NCI-H2107 (cell line): Measurements from ENCODE around the gene CKB.
A peak's percentile ranks its signal among the peaks of the same experiment; 100 is the strongest.

Experiments
- DNase-seq: peaks from one replicate; lab custom pipeline; 2025; lab: John Stamatoyannopoulos, UW

CKB gene

DNA sequence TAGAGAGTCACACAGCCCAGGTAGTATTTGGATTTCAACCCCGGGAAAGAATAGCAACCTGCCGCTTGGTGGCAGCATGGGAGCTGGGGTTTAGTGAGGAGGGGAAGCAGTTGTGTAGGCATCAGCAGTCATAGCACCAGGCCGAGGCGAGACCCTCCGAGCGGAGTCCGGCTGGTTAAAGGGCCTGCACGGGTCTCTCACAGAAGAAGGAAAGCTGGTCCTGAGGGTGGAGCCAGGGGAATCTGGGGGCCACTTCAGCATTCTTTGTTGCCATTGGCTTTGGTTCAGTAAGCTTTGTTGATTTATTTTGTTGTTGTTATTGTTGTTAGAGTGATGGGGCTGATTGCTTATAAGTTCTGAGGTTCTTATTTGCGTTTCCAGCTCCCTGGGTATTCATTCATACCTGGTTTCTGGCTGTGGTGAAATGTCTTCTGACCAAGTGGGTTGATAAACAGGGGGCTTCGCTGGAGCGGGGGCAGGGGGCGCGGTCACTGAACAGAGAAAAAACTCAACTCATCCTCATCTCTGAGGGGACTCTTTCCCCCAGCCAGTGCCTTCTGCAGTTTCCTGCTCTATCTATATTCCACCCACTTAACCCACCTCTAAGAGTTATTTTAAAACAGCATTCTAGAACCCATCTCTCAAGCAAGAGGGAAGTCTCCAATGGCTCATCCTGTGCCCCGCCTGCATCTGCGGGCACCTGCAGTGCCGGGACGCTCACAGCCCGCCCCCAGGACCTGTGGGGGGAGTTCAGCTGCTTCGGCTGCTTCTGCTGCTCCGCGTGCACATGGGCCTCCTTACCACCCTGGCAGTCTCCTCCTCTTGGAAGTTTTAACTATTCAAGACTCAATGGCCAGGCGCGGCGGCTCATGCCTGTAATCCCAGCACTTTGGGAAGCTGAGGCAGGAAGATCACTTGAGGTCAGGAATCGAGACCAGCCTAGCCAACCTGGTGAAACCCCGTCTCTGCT lies 11.6 kb downstream of the CKB start:
- DNase-seq: no peak

- DNase-seq: no peak
Measured at GRCh38 chr14:103509864-103510723, 12.5 kb downstream of the CKB start.

GRCh38 chr14:103508521-103509329 lies 13.9 kb downstream of the CKB start:
- no peak for DNase-seq

GRCh38 chr14:103507751-103508150 lies 14.9 kb downstream of the CKB start:
- no peak for DNase-seq

GRCh38 chr14:103504991-103505565 lies 17.6 kb downstream of the CKB start:
- DNase-seq: no peak

GRCh38 chr14:103503296-103503695 lies 19.3 kb downstream of the CKB start:
- DNase-seq: no peak

- DNase-seq: no peak
Measured at GRCh38 chr14:103502877-103503276, 19.8 kb downstream of the CKB start.

DNA sequence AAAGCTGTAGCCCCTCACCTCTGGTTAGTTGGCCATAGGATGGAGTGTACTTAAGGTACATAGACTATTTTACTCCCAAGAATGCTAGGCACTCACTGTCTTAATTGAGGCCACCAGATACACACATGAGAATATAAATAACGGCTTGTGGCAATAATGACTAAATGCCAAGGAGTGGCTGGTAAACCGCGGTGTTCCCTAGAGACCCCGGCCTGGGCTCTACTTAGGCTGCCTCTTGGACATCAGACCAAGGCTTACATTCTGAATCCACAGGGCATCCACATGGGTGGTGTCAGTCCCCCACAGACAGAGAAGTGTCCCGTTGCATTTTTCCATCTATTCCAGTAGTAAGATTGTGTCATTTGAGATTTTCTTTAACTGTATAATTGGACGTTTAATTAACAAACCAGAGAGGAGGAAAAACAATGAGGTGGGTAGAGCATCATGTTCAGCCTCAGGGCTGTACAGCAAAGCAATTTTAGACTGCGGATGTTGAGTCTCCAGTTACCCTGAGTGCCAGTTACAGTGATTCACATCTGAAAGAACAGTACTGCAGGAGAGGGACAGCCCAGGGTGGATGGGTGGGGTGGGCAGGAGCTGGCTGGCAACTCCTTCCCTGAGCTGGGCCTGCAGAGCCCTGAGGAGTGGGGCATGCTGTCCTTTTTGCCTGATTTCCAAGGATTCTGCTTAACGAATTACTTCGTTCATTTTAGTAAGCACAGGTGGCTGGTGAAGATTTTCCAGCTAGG lies 20.5 kb downstream of the CKB start:
- DNase-seq: no peak

GRCh38 chr14:103501041-103501870 lies 21.4 kb downstream of the CKB start:
- DNase-seq: no peak

GRCh38 chr14:103500148-103500990 lies 22.3 kb downstream of the CKB start:
- DNase-seq: peak; percentile 78

DNA sequence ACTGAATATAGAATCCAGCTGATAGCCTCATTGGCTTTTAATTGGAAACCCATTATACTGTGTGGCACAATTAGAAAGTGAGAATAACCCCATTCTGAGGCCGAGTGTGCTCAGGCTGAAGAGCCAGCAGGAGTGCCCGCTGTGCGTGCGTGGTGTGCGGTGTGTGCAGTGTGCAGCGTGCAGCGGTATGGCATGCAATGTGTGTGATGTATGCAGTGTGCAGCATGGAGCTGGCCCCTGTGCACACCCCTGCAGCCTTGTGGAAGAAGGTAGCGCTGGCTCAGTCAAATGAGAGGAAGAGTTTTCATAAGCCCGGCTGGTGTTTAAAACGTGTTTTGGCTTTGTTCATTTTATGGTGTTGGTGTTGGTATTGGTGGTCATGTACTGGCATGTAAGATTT lies 22.9 kb downstream of the CKB start:
- no peak for DNase-seq

GRCh38 chr14:103496776-103497175 lies 25.9 kb downstream of the CKB start:
- no peak for DNase-seq

DNA sequence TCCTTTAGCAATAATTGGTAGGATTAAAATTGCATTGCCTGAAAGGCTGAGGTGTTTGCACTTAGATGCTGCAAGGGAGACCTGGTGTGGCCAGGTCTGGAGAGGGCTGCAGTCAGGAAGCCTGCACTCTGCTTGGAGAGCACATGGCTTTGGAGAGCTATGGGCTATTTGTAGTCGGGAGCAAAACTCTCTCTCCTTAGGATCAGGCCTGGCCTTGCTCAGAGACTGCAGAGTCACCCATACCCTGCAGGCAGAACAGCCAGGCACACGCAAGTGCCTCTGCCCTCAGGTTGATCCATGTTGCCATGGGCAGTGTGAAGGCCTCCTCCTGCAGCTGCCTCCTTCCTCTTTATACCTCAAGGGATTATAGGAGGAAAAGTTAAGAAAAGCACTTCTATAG lies 26.8 kb downstream of the CKB start:
- DNase-seq: no peak

- DNase-seq: no peak
Measured at GRCh38 chr14:103492156-103492925, 30.3 kb downstream of the CKB start.

DNA sequence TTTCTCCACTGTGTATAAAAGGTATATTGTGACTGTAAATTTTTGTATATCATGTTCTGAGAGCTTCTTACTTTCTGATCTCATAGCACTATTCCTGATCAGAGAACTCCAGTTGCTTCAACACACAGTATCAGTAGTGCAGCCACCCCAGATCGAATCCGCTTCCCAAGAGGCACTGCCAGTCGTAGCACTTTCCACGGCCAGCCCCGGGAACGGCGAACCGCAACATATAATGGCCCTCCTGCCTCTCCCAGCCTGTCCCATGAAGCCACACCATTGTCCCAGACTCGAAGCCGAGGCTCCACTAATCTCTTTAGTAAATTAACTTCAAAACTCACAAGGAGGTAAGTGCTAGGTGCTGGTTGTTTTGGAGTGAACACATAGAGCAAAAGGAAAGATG lies 30.9 kb downstream of the CKB start:
- DNase-seq: no peak

DNA sequence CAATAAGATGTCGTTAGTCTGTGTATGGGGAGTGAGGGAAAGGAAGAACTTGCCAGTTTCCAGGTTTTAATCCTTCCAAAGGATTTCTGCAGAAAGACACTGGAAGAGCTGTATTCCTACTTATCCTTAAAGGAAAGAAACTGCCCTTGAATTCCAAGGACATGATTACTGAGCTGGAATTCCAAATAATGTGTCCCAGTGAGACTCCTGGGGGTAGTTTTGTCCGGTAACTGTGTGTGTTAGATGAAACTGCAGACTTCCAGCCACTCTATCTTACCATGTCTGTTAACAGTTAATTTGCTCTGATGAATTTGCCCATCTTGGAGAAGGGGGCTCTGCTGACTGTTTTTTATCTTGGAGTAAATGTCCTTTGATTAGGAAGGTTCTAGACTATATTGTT lies 33.0 kb downstream of the CKB start:
- DNase-seq: no peak

- DNase-seq: no peak
Measured at GRCh38 chr14:103488960-103489359, 33.7 kb downstream of the CKB start.

DNA sequence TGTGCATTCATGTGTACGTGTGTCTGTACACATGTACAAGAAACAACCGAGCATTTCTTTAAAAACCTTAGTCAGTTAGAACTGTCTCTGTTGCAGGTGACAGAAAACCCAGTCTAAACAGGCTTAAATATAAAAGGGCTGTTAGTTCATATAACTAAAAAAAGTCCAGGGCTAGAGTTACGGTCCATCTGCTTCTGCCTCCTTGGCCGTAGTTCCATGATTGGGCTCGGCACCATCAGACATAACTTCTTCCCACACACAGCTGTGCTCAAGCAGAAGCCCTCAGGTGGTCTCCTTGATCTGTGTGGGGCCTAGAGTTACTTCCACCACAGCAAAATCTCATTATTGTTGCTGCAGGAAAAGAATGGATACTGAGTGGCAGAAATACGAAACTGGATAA lies 34.6 kb downstream of the CKB start:
- DNase-seq: no peak
